ENCODE results near the gene TFR2.

- TF ChIP-seq CTCF (IDR thresholded peaks at IDR 0.05), result no peak
- TF ChIP-seq POLR2A (IDR thresholded peaks at IDR 0.05), result no peak
- TF ChIP-seq POLR2AphosphoS5 (IDR thresholded peaks at IDR 0.05), result no peak
Measured at GRCh38 chr7:100599911-100600729, 41.2 kb downstream of the TFR2 start.

All from breast epithelium (tissue), 3 donors.